B cell (primary cell): ENCODE results near the gene FITM1. TPM values are rescaled to one million over a fixed set of nuclear protein-coding genes. Genes with fewer than 3 reads are reported as not detected.

ENCODE experiments used
- ATAC-seq: fragments of 200-7000 bp; cut with Tn5 transposase; one replicate; pipeline ENCODE4 v1.10.0; 2021; ENCODE audit warnings: low read depth, mild to moderate bottlenecking, moderate number of reproducible peaks, moderate library complexity
- CTCF ChIA-PET: fragments of 350-600 bp; sonication (Branson Sonifier 250); formaldehyde crosslinking; loops from one replicate; lab custom pipeline; 2021; ENCODE audit warnings: antibody characterized with exemption, inconsistent platforms; lab: Charles Lee
- POLR2A ChIA-PET: fragments of 350-600 bp; sonication (Branson Sonifier 250); formaldehyde crosslinking; loops from one replicate; lab custom pipeline; 2021; ENCODE audit warnings: antibody characterized with exemption; lab: Charles Lee
- DNase-seq: peaks from one replicate; pipeline ENCODE4 v3.0.0; 2013
- H2AFZ ChIP-seq: 2 replicates; pipeline ENCODE4 v1.6.1; 2012; ENCODE audit warnings: mild to moderate bottlenecking, low read depth, low read length; ENCODE audit not compliant: insufficient read depth, poor library complexity, severe bottlenecking
- H3K27ac ChIP-seq, 2 donors: 1 replicate in 1 of 2; 2 replicates in 1 of 2; pipeline ENCODE4 v1.5.1; 2012 to 2013; ENCODE audit warnings: low read length in 2 of 2, mild to moderate bottlenecking in 2 of 2, moderate library complexity in 1 of 2
- H3K27me3 ChIP-seq, 4 experiments: fragments of 200-600 bp in 1 of 4; sonication (generic) in 1 of 4; replicated peaks in 1 of 4; 1 replicate in 2 of 4; 2 replicates in 2 of 4; pipeline versions ENCODE4 v1.6.1 to v1.7.0; 2013 to 2016; ENCODE audit warnings: low read length in 3 of 4, mild to moderate bottlenecking in 2 of 4, mixed read lengths in 1 of 4, moderate library complexity in 1 of 4; ENCODE audit not compliant: insufficient read depth in 4 of 4, control insufficient read depth in 3 of 4; ENCODE audit errors: control extremely low read depth in 1 of 4
- H3K36me3 ChIP-seq, 2 experiments: replicated peaks in 1 of 2; 1 replicate in 1 of 2; 2 replicates in 1 of 2; pipeline versions ENCODE4 v1.6.1 to v1.7.1; 2013; ENCODE audit warnings: low read length in 1 of 2; ENCODE audit not compliant: insufficient read depth in 2 of 2, control insufficient read depth in 1 of 2; ENCODE audit errors: control extremely low read depth in 1 of 2, extremely low read depth in 1 of 2
- H3K4me1 ChIP-seq, 2 donors: fragments of 200-600 bp in 1 of 2; sonication (generic) in 1 of 2; 1 replicate in 1 of 2; 2 replicates in 1 of 2; pipeline versions ENCODE4 v1.5.1 to v1.6.1; 2013 to 2017; ENCODE audit warnings: low read length in 2 of 2; ENCODE audit not compliant: control insufficient read depth in 2 of 2, insufficient read depth in 2 of 2
- H3K4me2 ChIP-seq: replicated peaks from 2 replicates; pipeline ENCODE3; 2012; ENCODE audit warnings: mild to moderate bottlenecking, low read depth, low read length; ENCODE audit not compliant: poor library complexity, severe bottlenecking
- H3K4me3 ChIP-seq, 5 experiments: fragments of 200-600 bp in 1 of 5; sonication (generic) in 1 of 5; 1 replicate in 3 of 5; 2 replicates in 2 of 5; pipeline versions ENCODE4 v1.5.1 to v1.7.0; 2011 to 2016; ENCODE audit warnings: low read length in 4 of 5, mild to moderate bottlenecking in 4 of 5, low read depth in 2 of 5, control low read depth in 1 of 5, moderate library complexity in 1 of 5; ENCODE audit not compliant: insufficient read depth in 1 of 5; ENCODE audit errors: control extremely low read depth in 1 of 5, extremely low read depth in 1 of 5
- H3K79me2 ChIP-seq: fragments of 200-600 bp; sonication (generic); one replicate; pipeline ENCODE4 v1.6.0; 2016; ENCODE audit warnings: low read length; ENCODE audit not compliant: control insufficient read depth, insufficient read depth
- H3K9ac ChIP-seq: fragments of 200-600 bp; sonication (generic); 2 replicates; pipeline ENCODE4 v1.6.1; 2017; ENCODE audit warnings: mild to moderate bottlenecking, low read length, moderate library complexity
- H3K9me3 ChIP-seq, 3 donors: one replicate each; pipeline versions ENCODE4 v1.6.1 to v1.7.1; 2013; ENCODE audit warnings: low read length in 2 of 3; ENCODE audit not compliant: control insufficient read depth in 2 of 3, insufficient read depth in 1 of 3; ENCODE audit errors: control extremely low read depth in 1 of 3
- H4K20me1 ChIP-seq: 2 replicates; pipeline ENCODE4 v1.6.0; 2012; ENCODE audit warnings: mild to moderate bottlenecking, low read length; ENCODE audit not compliant: insufficient read depth, control insufficient read depth, poor library complexity, severe bottlenecking
- H3K27ac Mint-ChIP-seq: one replicate; pipeline ENCODE4 v1.8.0; 2021; ENCODE audit warnings: mixed read lengths
- H3K27me3 Mint-ChIP-seq: one replicate; pipeline ENCODE4 v1.8.0; 2021; ENCODE audit warnings: mixed read lengths
- H3K4me1 Mint-ChIP-seq: one replicate; pipeline ENCODE4 v1.8.0; 2021; ENCODE audit warnings: mixed read lengths
- H3K4me3 Mint-ChIP-seq: one replicate; pipeline ENCODE4 v1.8.0; 2021; ENCODE audit warnings: mixed read lengths
- H3K9me3 Mint-ChIP-seq: one replicate; pipeline ENCODE4 v1.8.0; 2022; ENCODE audit warnings: mixed read lengths; ENCODE audit not compliant: insufficient read depth
- CTCF ChIP-seq: fragments of 200-600 bp; IDR thresholded peaks from one replicate; pipeline ENCODE4 v1.8.0; 2022; ENCODE audit warnings: antibody characterized with exemption, mild to moderate bottlenecking
- EZH2 ChIP-seq: IDR thresholded peaks from 2 replicates; pipeline ENCODE4 v1.6.1; 2012; ENCODE audit warnings: borderline replicate concordance, low read depth, mild to moderate bottlenecking, moderate library complexity, low read length; ENCODE audit not compliant: insufficient read depth, poor library complexity, severe bottlenecking
- WGBS: methylation state at CpG from one replicate; pipeline ENCODE4 v1.1.5; 2013; ENCODE audit warnings: missing lambda C conversion rate; ENCODE audit not compliant: insufficient coverage; 5-methylcytosine and 5-hydroxymethylcytosine counted together
- intact Hi-C: fragments of 100-400 bp; cut with micrococcal nuclease; formaldehyde crosslinking; loops from one replicate; pipeline ENCODE4 v1.10.0; 2022
- polyA plus RNA-seq: library from polyadenylated mRNA; depleted of rRNA; stranded (reverse); fragments of >200 nt; gene quantifications from 2 replicates; pipeline ENCODE4 v1.2.3, GENCODE V29; 2012
- total RNA-seq, 2 donors: library from RNA; stranded (reverse); fragments of 120-200 nt in 1 of 2; gene quantifications; 1 replicate in 1 of 2; 2 replicates in 1 of 2; pipeline versions ENCODE4 v1.2.3 to v1.2.4, GENCODE V29; 2013 to 2022

FITM1 gene
- total and polyA plus RNA-seq, 2 donors (not counting 1 experiment from before 2014, with no cell fraction given) = 2.6 to 3.3 TPM

DNA sequence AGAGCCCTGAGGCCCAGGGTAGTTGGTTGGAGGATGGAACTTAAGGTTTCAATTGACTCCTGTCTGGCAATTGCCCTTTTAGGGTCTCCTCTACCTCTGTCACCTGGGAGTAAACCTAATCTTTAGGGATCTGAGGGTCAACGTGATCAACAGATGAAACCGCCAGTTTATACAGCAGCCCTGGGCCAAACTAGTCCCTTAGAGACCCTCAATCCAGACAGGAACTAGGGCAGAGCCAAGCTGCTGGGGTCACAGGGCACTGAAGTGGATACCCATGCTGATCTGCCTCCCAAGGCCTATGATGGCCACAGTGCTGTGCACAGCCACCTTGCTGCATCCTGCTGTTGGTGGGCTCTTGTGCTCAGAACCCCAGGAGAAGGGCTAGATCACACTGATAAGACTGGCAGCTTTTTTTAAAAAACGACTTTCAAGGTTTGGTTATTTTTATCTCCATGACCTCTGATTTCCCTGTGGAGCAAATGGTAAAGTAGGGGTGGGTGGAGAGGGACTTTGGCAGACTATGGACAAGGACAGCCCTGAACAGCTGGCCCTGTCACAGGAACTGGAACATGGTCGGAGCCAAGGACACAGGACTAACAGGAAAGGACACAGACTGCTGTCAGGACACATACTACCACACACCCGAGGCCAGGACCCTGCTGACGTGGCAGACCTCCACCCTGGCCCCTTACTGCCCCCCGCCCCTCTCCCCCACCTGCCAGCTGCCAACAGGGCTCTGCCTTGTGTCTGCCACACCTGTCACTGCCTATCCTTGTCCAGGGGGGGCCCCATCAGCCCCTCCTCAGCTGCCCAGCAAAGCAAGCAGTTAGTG lies 474 bp downstream of the FITM1 start:
- H3K9me3 ChIP-seq = no peaks in the 10 kb centered on the region
- no peak overlapping the region for H3K4me3 ChIP-seq
- H3K27ac ChIP-seq = no peak overlapping the region
- no peak overlapping the region for H2AFZ ChIP-seq
- DNase-seq (no peak), ATAC-seq (no peak)
- intact Hi-C loops = no loop called here
- POLR2A ChIA-PET = no interaction called here
- Mint-ChIP-seq H3K9me3 (no peaks in the 10 kb centered on the region), H3K4me1 (peaks cover 28% of the 10 kb centered on the region), H3K4me3 (no peak overlapping the region), H3K27ac (no peak overlapping the region), H3K27me3 (no peaks in the 10 kb centered on the region)
- H3K79me2 ChIP-seq = peaks cover 13% of the 10 kb centered on the region
- H3K36me3 ChIP-seq = no peaks in the 10 kb centered on the region
- H3K4me1 ChIP-seq = peaks cover 25 to 26% of the 10 kb centered on the region in 2 donors
- H3K4me2 ChIP-seq = no peak overlapping the region
- CTCF ChIA-PET = no interaction called here
- H3K9ac ChIP-seq = no peak overlapping the region
- no peak for TF ChIP-seq EZH2
- TF ChIP-seq CTCF = no peak
- no peaks in the 10 kb centered on the region for H4K20me1 ChIP-seq
- H3K27me3 ChIP-seq = no peaks in the 10 kb centered on the region
- 93% methylated on average over 3 of the region's 7 CpGs for WGBS

- CTCF ChIA-PET = no interaction called here
- Mint-ChIP-seq H3K4me1 (peaks cover 30% of the 10 kb centered on the region), H3K4me3 (no peak overlapping the region), H3K9me3 (no peaks in the 10 kb centered on the region), H3K27me3 (no peaks in the 10 kb centered on the region), H3K27ac (no peak overlapping the region)
- POLR2A ChIA-PET = no interaction called here
- Histone ChIP-seq H3K4me1 (peaks cover 27 to 28% of the 10 kb centered on the region in 2 donors), H2AFZ (no peak overlapping the region), H3K27ac (no peak overlapping the region), H3K4me2 (no peak overlapping the region), H3K79me2 (peaks cover 15% of the 10 kb centered on the region), H3K36me3 (no peaks in the 10 kb centered on the region), H3K9ac (no peak overlapping the region), H3K27me3 (no peaks in the 10 kb centered on the region), H3K9me3 (no peaks in the 10 kb centered on the region), H4K20me1 (peaks cover 1% of the 10 kb centered on the region), H3K4me3 (no peak overlapping the region)
- intact Hi-C loops = no loop called here
- ATAC-seq (no peak), DNase-seq (no peak)
- TF ChIP-seq CTCF (no peak), EZH2 (no peak)
- WGBS = 94% methylated on average over 14 of the region's 15 CpGs
These were observed 1.1 kb downstream of the FITM1 start for GRCh38 chr14:24131549-24131966.
